Frontal cortex (tissue), 4 donors: ENCODE results near the gene RABAC1. TPM values are rescaled to one million over a fixed set of nuclear protein-coding genes. Genes with fewer than 3 reads are reported as not detected.

Experiments
- DNase-seq, 2 donors: peaks; one replicate each; pipeline ENCODE4 v3.0.0; 2012; ENCODE audit warnings: low spot score in 2 of 2
- FAIRE-seq: peaks from 2 replicates; lab custom pipeline; 2012; peaks lifted over from hg19 to GRCh38; lab: Jason Lieb, UNC
- total RNA-seq: library from RNA; depleted of rRNA; stranded (reverse); fragments of >200 nt; gene quantifications from one replicate; pipeline ENCODE4 v1.2.3, GENCODE V29; 2014
- donor health status: control.
- donor health status: control.
- donor health status: control.

The RABAC1 gene
- total RNA-seq, 1 donor from 2014 or later = 90.9 TPM

- DNase-seq (no peak), FAIRE-seq (no peak)
Observed at GRCh38 chr19:41930926-41931592, 28.1 kb downstream of the RABAC1 start.

DNA sequence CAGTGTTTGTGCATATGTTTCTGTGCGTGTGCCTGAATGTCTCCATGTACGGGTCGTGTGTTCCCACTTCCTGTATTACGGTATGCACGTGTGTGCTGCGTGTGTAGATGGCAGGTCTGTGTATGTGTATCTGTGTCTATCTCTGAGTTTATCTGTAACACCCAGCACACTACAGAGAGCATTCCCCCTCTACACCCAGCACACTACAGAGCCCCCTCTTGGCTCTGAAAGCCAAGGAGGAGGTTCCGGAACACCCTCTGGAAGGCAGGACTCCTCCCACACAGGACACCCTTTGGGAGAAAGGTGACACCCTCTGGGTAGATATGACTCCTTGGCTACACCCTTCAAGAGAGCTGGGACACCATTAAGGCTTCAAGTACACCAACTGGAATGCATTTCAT, 28.8 kb downstream of the RABAC1 start:
- no peak for FAIRE-seq
- DNase-seq = no peak

DNA sequence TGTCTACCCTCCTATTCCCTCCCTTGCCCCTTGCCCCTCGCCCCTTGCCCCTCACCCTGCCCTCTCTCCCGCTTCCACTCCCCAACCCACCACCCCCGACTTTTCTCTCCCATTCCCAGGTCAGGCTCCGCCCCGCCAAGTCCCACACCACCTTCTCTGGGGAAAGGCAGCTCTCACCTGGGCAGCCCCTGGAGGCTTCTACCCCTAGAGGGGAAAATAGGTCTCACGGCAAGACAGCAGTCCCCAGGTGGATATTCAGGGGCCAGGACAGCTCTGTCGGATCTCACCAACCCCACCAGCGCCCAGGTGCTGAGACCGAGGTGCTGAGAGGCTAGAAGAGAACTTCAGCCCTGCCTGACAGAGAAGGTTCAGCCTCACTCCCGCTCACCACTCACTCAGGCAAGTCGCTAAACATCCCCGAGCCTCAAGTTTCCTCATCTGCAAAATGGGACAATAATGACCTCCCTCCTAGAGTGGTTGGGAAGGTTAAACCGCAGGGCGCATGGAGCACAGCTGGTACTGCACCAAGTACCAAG, 29.5 kb downstream of the RABAC1 start:
- no peak for FAIRE-seq
- DNase-seq = no peak

DNA sequence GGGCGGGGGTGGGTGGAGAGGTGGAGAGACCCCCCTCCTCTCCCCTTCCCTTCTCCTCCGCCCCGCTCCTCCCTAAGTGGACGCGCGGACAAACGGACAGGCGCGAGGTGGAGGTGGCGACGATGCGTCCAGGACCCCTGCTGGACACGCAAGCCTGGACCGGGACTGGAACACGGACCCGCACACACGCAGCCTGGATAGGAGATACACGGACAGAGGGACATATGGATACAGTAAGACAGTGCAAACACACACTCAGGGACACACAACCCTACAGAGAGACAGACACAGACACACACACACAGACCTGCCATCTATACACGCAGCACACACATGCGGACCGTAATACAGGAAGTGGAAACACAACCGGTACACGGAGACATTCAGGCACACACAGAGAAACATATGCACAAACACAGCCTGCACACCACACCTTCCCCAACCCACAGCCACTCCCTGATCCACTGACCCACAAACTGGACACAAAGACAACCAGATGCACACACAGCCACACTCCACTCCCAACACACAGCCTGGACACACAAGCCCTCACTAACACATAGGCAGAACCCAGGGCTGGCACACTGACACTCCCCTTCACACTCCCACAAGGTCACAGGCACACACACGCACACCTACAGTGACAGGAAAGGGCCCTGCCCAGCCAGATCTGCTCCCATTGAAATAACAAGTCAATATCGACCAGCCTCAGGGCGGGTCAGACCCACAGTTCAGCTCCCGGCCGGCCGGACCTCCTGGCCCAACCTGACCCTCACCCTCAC, 30.2 kb downstream of the RABAC1 start:
- no peak for DNase-seq
- FAIRE-seq = no peak

DNA sequence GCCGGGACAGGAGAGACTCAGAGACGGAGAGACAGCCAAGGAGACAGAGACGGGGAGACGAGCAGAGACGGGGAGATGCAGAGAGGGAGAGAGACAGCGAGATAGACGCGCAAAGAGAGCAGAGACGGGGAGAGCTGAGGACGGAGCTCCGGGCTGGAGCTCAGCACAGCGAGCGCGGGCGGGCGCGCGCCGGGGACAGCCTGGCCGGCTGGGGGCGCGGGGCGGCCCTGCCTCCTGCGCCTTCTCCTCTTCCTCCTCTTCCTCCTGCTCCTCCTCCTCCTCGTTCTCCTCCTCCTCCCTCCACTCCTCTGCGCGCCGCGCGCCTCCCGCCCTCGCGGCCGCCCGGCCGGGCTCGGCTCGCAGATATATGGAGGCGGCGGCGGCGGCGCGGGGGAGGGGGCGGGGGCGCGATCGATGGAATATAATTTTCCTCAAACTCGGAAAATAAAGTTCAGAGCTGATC, 30.9 kb downstream of the RABAC1 start, which contains the start of gene ERFL:
TSS of gene ERFL (minus strand) at position 229 of the 463 bp plus-strand sequence. CDS start 15,530 bp downstream, outside the sequence.
- DNase-seq (peak in 1 of 2 donors; percentile 48), FAIRE-seq (no peak)

DNA sequence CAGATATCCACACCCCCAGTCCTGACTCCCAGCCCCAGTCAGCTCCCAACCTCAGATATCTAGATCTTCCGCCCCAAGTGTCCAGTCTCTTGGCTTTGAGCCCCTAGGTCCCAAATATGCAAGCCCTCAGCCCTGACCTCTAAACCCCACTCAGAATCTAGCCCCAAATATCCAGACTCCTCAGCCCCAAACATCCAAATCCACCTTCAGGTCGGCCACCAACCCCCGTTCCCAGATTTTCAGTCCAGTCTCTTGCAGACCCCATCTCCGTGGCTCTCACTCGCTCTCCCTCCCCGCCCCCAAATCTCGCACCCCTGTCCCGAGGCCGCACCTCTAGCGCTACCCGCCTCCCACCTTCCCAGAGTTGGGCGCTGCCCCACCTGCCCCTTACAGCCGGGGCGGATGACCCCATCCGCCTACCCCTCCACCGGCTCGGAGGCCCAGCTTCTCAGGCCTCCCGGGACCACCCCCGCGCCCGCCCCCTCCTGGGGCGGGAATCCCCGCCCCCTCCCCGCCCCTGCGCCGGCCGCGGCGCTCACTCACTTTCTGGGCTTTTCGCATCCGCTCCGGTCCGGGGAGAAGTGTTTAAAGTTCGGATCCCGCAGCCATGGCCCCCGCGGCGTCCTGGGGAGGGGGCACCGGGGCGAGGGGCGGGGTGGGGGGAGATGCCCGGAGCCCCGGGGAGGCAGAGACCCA, 31.5 kb downstream of the RABAC1 start:
- no peak for FAIRE-seq
- DNase-seq = peak in 1 of 2 donors; percentile 51

- no peak for FAIRE-seq
- no peak for DNase-seq
Observed at GRCh38 chr19:41926763-41927496, 32.2 kb downstream of the RABAC1 start.

DNA sequence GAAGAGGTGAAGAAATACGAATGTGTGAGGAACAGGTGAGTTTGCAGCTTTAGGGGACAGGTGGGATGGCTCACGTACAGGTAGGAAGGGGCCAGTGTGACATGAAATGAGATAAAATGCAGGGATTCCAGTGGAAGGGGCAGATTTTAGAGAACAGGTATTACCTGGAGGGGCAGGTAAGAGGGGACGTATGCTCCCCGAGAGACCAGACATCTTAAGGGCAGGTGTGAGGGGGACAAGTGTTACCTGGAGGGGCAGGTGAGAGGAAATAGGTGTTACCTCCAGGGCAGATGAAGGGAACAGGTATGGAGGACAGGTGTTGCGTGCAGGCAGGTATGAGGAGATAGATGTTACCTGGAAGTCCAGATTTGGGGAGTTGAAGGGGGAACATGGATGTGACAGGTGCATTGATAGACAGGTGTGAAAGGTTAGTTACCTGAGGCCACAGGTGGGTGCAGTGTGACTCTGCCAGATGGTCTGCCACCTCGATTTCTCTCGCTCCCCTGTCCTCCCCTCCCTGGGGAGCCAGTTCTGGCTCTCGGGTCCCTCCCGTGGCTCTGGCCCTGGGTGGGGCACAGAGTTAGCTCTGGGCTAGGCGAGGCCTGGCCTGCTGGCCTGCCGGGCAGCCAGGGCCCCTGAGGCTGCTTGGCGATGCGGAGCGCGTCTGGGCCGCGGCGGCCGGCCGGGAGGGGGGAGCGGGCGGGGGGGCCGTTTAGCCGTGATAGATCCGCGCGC, 32.9 kb downstream of the RABAC1 start:
- FAIRE-seq = no peak

DNA sequence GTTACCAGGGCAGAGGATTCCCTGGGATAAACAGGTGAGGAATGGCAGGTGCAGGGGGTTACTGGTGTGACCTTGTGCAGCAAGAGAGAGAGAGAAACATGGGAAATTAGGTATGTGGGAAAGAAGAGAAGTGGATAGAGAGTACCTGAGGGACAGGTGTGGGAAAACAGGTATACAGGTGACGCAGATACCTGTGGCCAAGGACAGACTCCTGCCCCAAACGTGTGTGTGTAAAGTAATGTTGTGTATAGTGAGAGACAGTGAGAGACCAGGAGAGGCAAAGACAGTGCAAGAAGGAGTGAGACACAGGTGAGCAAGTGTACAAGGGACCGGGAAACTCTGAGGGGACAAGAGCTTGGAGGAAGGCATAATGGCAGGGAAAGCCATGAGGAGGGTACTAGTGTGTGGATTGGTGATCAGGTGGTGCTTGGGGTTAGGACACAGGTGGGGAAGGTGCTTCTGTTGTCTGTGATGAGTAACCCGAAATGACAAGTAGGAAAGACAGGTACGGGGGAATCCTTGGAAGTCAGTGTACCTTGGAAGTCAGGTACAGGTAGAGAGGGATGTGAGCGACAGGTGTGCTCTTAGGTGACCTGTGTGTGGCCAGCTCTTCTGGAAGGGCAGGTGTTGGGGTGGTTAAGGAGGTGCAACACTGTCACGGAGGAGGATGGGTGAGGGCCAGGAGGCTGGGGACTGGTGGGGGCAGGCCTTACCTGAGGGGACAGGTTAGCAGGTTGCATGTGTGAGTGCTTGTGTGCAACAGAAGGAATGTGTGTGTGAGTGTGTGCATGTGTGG, 33.7 kb downstream of the RABAC1 start:
- DNase-seq = no peak
- no peak for FAIRE-seq

More for the DNA sequence above, 32.9 kb downstream of the RABAC1 start:
- DNase-seq = no peak

DNA sequence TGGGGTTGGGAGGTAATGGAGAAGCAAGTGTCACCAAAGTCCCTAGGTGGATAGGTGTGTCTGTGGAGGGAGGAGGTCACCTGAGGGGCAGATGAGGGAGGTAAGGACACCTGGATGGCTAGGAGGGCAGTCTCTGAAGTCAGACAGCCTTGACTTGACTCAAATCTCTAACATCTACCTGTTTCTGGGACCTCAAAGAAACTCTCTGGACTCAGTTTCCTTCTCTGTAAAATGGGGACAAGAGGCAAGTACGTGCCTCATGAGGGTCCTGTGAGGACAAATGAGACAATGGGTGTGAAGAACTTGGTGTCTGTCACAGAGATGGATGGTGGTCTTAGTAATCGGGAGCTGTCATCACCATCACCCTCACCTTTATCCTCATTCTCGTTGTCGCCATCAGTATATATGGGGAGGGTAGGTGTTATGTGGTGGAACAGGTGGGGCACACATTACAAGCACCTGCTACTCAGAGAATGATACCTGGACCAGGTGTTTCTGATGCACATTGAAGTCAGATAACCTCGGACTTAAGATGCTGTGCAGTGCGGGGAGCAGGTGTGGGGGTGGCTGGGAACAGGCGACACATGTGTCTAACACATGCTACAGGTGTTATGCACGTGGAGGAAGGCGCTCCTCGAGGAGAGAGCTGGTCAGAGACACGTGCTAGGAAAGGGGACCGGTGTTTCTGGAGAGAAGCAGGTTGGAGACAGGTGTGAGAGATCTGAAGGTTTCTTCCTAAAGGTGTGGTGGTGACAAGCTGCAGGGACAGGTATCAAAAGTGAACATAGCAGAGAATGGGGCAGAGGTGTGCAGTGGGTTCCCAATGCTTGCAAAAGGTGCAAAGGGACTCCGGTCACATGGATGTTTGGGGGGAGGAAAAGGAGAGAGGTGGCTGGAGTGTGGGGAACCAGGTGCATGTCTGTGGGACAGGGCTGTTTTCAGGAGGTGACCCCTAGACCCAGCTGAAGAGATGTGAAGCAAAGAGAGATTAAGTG, 34.7 kb downstream of the RABAC1 start:
- FAIRE-seq = no peak
- DNase-seq = no peak

DNA sequence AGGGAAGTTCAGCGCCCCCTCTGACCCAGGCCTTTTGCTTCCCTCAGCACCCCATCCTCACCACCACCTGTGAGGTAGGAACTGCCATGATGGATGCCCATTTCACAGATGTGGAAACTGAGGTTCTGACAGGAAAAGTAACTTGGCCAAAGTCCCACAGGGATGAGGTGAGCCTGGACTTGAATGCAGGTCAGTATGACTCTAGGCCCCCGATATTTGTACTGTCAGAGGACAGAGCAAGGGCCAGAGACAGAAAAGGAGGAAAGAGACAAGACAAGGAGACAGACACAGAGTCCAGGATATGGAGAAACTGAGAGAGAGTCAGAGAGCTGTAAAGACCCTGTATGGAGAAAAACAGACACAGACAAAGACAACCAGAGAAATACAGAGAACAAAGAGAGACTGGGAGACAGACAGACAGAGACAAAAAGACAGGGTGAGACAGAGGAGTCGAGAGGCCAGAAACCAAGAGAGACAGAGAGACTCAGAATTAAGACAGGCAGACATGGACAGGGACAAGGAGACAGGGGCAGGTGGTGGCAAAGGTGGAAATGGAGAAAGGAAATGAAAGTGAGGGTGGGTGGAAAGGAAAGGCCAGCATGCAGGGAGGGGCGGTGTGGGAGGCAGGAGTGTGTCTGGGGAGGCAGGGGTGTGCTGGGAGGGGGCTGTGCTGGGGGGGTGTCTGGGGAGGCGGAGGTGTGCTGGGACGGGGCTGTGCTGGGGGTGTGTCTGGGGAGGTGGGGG, 35.9 kb downstream of the RABAC1 start:
- DNase-seq (no peak), FAIRE-seq (no peak)

DNA sequence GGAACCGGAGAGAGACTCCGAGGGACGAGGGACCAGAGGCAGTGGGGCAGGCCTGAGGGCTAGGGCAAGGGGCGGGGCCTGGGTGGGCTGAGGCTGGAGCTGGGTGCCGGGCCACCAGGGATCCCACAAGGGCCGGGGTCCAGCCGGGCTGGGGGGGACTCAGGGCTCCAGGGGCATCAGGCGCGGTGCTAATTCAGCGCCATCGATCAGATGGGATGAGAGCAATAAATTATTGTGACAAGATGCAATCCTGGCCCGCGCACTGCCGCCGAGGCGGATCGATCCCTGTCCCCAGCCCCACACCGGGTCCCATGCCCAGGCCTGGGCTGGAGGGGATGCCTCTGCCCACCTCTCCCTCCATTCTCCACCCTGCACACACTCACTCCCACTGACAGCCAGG, 36.5 kb downstream of the RABAC1 start:
- FAIRE-seq = no peak
- no peak for DNase-seq

- DNase-seq = no peak
- no peak for FAIRE-seq
Observed at GRCh38 chr19:41921577-41922576, 37.2 kb downstream of the RABAC1 start.

GRCh38 chr19:41920882-41921576, 38.1 kb downstream of the RABAC1 start:
- DNase-seq (no peak), FAIRE-seq (no peak)
